NCI-H774 (cell line): ENCODE data around the gene DUSP2.

Source experiments
- DNase-seq: peaks from one replicate; lab custom pipeline; 2025; lab: John Stamatoyannopoulos, UW

The DUSP2 gene, protein sequence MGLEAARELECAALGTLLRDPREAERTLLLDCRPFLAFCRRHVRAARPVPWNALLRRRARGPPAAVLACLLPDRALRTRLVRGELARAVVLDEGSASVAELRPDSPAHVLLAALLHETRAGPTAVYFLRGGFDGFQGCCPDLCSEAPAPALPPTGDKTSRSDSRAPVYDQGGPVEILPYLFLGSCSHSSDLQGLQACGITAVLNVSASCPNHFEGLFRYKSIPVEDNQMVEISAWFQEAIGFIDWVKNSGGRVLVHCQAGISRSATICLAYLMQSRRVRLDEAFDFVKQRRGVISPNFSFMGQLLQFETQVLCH

GRCh38 chr2:96145036-96145847 lies at the start of gene DUSP2:
DUSP2 (minus strand) TSS chr2:96145440; CDS start chr2:96145354, 86 bp downstream.
- DNase-seq, result peak; percentile 52

DNA sequence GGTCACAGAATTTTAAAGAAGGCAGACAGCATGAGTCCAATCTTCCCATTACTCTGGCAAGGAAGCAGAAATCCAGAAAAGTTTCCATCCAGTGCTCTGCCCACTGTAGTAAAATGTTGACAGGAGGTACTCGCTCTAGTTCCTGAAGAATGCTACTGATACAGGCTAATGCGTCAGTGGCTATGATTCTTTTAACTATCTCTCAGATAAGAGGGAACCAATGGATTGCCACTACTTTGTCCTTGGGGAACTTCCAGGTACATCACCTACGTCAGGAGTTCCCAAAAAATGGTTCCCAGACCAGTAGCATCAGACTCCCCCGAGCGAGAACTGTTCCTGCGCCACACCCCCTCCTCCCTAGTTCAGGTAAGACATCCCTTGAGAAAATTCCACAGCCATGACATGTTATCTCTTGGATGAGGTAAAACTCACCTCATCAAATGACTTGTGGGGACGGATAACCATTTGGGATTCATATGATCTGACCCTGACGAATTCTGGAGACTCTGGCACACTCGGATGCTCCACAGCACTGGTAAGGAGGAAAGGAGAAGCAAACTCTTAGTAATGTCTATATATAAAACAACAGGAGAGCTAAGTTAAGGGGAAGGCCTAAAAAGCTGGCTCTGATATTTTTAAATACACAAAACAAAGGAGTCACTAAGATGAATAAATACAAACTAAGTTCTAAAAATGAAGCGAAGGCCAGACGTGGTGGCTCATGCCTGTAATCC lies 46.9 kb upstream of the DUSP2 start:
- DNase-seq, result no peak

GRCh38 chr2:96188821-96189526 lies 43.7 kb upstream of the DUSP2 start:
- DNase-seq, result no peak

DNA sequence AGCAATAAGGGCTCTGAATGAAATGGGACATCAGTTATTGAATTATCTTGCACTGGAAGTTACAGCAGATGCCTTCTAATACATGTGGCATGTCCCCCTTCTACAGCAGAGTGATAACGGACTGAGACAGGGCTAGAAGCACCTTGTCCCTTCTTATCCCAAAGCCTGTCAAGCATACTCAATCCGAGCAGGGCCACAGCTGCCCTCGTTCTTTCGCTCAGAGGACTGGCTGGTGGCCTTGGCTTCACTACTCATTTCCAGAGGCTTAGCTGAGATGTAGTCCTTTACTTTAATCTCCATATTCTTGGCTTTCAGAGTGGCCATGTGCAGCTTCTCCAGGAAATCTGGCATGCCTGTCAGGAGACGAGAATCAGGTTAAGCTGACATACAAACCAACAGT lies 41.3 kb upstream of the DUSP2 start:
- DNase-seq, result no peak

DNA sequence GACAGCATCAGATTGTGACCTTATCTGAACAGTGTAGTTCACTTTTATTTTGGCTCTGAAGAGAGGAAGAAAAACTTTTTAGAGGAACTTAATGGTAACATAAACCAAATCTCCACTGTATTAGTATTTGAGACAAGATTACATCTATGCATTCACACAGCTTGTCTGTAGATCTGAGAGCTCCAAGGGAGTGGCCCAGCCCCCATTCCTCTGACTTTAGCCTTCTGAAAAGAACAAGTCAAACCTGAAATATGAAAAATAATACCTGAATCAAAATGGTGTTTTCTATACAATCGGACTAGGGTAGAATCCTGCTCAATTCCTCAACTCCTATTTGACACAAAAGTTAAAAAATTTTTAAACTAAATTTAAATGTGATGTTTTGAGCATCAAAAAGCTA lies 40.3 kb upstream of the DUSP2 start:
- no peak for DNase-seq

GRCh38 chr2:96184989-96185388 lies 39.7 kb upstream of the DUSP2 start:
- no peak for DNase-seq

- no peak for DNase-seq
These were observed 38.9 kb upstream of the DUSP2 start for GRCh38 chr2:96184188-96184587.

- no peak for DNase-seq
These were observed 36.3 kb upstream of the DUSP2 start for GRCh38 chr2:96181529-96181928.

- no peak for DNase-seq
These were observed 35.3 kb upstream of the DUSP2 start for GRCh38 chr2:96180521-96180920.

GRCh38 chr2:96180002-96180401 lies 34.8 kb upstream of the DUSP2 start:
- DNase-seq, result no peak

- no peak for DNase-seq
These were observed 31.4 kb upstream of the DUSP2 start for GRCh38 chr2:96176661-96177060.

- no peak for DNase-seq
These were observed 30.7 kb upstream of the DUSP2 start for GRCh38 chr2:96175951-96176350.

GRCh38 chr2:96174251-96175144 lies 29.3 kb upstream of the DUSP2 start:
- peak; percentile 56 for DNase-seq

DNA sequence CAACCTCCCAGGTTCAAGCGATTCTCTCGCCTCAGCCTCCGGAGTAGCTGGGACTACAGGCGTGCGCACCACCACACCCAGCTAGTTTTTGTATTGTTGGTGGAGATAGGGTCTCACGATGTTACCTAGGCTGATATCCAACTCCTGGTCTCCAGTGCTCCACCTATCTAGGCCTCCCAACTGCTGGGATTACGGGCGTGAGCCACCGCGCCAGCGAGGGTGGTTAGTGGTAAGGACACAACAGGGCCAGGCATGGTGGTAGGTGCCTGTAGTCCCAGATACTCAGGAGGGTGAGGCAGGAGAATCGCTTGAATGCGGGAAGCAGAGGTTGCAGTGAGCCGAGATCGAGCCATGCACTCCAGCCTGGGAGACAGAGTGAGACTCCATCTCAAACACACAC lies 26.6 kb upstream of the DUSP2 start:
- DNase-seq, result no peak

DNA sequence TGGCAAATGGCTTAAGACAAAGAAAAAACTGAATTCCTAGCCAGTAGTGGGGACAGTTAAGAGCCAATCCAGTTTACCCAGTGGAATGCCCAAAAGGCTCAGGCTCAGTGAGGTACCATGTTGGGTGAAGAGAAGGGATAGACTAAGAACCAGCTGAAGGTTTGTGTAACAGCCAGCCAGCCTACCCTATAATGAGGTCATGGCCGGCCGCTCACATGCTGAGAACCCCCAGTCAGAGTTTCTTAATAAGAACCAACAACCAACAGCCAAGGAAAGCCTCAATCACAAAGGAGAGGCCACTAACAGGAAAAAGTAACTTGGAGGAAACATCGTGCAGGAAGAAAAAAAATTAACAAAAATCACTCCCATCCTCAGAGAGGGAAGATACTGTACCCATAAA lies 25.4 kb upstream of the DUSP2 start:
- DNase-seq, result no peak

- no peak for DNase-seq
These were observed 24.7 kb upstream of the DUSP2 start for GRCh38 chr2:96169868-96170507.

DNA sequence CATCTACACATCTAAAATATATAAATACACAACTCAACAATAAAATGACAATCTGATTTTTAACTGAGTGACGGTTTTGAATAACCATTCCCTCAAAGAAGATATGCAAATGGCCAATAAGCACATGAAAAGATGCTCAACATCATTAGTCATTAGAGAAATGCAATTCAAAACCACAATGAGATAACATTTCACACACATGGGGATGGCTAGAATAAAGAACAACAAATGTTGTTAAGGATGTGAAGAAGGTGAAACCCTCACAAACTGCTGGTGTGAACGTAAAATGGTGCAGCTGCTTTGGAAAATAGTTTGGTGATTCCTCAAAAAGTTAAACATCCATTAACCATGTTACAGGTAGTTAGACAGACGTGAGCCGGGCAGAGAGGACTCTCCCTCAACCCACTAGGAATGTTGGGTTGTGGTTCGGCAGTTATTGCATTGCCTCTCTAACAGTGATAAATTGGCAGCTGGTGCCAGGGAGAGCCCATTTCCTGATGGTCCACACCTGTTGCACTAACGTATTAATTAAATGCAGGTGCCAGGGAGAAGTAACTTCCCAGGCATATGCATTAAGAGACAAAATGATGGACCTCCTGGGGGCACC lies 22.3 kb upstream of the DUSP2 start:
- peak; percentile 13 for DNase-seq

GRCh38 chr2:96164459-96165184 lies 19.4 kb upstream of the DUSP2 start:
- no peak for DNase-seq

GRCh38 chr2:96163768-96164429 lies 18.7 kb upstream of the DUSP2 start:
- no peak for DNase-seq
